Tongue (tissue), 2 donors: ENCODE results near the gene ROR2. TPM values are rescaled to one million over a fixed set of nuclear protein-coding genes. Genes with fewer than 3 reads are reported as not detected.

Experiments used
- DNase-seq: peaks from one replicate; pipeline ENCODE4 v3.0.0-alpha.2; 2015
- total RNA-seq: library from RNA; depleted of rRNA; stranded (reverse); fragments of >200 nt; gene quantifications from one replicate; pipeline ENCODE4 v1.2.3, GENCODE V29; 2014

The ROR2 gene
- total RNA-seq, 1 donor from 2014 or later = 14.0 TPM

- DNase-seq = no peak
These were observed 109.1 kb downstream of the ROR2 start for GRCh38 chr9:91840882-91841281.

DNA sequence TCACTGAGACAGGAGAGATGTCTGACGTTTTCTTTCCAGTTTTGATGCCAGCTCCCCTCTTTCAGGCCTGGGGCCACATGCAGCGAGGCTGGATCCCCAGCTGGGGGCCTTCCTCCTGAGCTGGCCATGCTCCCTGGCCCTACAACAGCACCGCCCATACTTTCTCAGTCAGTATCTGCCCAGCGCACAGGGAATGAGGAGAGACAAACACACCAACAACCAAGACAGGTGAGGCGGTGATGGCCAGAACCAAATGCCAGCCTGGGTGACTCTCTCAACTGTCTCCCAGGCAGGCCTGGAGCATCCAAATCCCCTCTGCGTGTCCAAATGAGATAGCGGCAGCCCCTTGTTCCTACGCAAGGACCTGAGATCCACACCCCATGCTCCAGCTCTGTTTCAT lies 109.6 kb downstream of the ROR2 start:
- DNase-seq = no peak

GRCh38 chr9:91839926-91840465 lies 110.0 kb downstream of the ROR2 start:
- DNase-seq = no peak

DNA sequence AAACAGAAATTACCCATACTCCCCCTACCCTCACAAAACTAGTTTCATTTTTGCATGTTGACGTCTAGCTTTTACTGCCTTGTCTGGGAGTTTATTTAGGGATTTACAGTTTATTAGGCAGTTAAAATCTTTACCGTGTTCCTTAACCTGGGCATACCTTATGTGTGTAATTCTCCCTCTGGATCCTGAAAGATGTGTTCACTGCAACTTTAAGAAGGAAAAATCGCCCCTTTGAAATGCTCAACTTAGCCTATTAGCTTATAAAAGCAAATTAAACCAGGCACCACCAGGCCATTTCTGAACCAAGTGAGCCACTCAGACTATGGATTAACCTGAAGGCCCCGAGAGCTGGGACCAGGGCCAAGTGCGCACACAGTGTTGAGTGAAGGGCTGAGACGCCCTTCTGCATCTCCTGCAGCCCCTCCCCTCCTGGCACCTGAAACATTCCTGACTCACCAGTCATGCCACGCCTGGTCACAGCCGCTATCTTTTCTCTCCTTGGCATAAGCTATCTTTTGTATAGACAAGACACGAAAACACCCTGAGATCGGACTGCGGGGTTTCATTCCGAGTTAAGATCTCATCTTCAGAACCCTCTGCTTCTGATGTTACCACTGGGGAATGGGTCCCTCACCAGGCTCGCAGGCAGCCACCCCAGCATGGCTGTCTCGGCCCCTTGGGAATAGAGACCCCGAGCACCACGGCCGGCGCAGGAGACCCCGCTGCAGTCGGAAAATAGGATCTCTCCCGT lies 111.9 kb downstream of the ROR2 start:
- DNase-seq = peak; percentile 82

GRCh38 chr9:91836515-91836914 lies 113.5 kb downstream of the ROR2 start:
- DNase-seq = no peak

DNA sequence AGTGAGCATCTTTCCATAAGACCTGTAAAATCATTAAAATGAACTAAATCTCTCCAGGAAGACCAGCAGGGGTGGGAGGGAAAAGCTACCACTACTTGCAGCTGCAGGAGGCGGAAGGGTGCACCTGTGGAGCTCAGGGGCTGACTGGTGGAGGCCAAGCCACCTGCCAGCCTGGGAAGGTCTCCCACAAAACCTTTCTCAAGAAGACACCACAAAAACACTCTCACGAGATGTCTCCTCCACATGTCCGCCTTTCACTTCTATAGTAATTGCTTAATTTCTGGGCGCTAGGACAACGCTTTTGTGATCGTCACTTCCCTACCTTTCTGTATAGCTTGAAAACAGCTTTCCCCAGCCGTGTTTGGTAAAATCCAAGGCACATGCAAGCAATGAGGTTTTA lies 114.4 kb downstream of the ROR2 start:
- no peak for DNase-seq

GRCh38 chr9:91835216-91835615 lies 114.8 kb downstream of the ROR2 start:
- DNase-seq = no peak

- DNase-seq = no peak
These were observed 115.3 kb downstream of the ROR2 start for GRCh38 chr9:91834740-91835139.

DNA sequence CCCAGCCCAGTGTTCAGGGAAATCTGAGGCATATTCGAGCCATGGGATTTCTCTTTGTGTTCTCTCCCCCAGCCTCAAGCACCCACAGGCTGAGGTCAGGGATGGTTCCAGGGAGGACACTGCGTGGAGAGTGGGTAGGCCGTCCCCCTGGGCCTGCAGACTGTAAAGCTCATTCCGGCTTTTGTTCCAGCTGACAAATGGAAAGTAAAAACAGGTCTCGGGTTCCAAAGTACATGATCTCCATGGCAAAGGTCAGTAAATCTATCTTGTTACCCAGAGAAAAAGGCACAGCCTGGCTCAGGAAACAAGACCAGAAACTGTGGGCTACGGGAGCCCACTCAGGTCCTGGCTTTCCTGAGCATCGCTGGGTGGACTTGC lies 116.2 kb downstream of the ROR2 start:
- no peak for DNase-seq

- no peak for DNase-seq
These were observed 116.7 kb downstream of the ROR2 start for GRCh38 chr9:91833096-91833877.

DNA sequence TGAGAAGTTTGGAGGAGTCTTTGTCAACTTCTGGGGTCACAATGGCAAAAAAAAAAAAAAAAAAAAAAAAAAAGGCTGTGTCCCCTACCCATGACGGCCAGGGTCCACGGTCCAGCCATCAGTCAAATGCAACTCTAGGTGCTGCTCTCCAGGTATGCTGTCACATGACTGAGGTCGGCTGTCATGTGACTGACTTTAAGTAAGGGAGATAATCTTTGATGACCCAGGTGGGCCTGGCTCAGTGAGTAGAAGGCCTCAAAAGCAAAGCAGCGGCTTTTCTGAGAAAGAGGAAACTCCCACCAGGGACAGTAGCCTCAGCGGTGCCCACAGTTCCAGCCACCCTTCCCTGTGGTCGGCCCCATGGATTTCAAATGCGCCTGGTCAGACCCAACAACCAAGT lies 117.7 kb downstream of the ROR2 start:
- no peak for DNase-seq

- no peak for DNase-seq
These were observed 124.2 kb downstream of the ROR2 start for GRCh38 chr9:91825866-91826265.

DNA sequence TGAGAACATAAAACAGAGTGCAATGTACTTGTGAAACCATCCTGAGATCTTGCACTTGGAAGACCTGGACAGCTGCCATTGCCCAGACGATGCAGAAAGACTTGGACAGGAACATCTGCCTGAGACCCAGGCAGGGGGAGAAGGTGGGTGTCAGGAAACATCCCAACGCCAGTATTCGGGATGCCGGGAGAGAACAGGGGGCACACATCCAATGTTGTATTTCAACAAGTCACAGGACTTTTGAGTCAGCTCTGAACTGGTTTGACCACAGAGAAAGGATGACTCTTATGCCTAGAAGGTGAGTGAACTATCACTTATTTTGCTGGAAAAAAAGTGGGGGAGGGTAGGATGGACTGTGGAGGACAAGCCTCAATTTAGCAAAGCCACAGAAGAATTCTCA lies 124.6 kb downstream of the ROR2 start:
- DNase-seq = no peak

GRCh38 chr9:91824601-91825305 lies 125.3 kb downstream of the ROR2 start:
- DNase-seq = peak; percentile 86

DNA sequence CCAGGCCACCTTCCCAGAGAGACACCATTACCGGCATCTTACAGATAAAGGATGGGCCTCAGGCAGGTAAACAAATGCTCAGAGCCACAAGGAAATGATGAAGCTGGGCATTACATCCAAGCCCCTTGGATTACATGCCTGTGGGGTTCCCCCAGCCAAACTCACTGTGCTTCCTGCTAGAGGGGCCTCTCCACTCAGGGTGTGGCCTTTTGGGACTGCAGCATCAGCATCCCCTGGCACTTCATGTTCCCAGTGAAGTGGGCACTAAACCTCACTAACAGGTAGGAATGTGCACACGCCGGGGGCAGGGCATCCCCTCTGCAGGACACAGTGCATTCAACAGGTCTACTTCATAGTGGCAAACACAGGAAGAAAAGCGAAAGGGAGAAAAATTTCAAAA lies 125.9 kb downstream of the ROR2 start:
- DNase-seq = no peak

GRCh38 chr9:91820949-91821880 lies 128.8 kb downstream of the ROR2 start:
- DNase-seq = no peak

- DNase-seq = no peak
These were observed 129.8 kb downstream of the ROR2 start for GRCh38 chr9:91820126-91820750.

- DNase-seq = no peak
These were observed 131.2 kb downstream of the ROR2 start for GRCh38 chr9:91818647-91819403.

GRCh38 chr9:91818225-91818585 lies 131.8 kb downstream of the ROR2 start:
- DNase-seq = no peak

DNA sequence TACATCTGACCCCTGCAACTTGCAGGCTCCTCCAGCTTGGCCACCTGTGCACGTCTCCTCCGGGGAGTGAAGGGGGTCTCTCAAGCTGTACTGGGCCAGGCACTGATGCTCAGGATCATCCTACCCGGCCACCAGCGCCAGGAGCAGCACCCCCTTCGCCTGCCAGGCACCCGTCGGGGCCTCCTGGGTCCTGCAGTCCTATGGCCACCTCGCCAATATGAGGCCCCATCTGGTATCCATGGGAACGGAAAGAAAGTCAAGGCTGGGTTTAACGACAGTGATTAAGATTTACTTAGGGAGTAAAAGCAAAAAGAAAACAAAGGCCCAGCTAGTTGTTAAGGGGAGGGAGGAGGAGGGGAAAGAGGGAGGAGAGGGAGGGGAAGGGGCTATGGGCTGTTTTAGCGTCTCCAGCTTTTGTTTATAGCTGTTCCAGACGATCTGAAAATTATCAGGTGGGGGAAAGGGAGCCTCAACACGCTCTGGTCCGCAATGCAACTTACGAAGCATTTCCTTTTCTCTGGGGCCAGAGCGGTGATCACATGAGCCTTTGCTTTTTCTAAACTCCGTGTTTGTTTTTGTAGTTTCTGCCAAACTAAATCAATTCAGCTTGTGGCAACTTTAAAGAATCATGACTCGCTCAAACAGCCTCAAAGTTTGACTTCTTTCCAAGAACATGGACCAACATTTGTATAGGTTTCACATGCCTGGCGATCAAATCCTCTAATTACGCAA lies 132.4 kb downstream of the ROR2 start:
- peak; percentile 78 for DNase-seq
